SU-DHL-6 (cell line): ENCODE measurements around the gene ANKRD28.

Source experiments
- H2AFZ ChIP-seq: fragments of 200-600 bp; sonication (generic); 2 replicates; pipeline ENCODE4 v1.6.1; 2014; ENCODE audit warnings: low read depth, mild to moderate bottlenecking, moderate library complexity, mixed read lengths, antibody characterized with exemption, low read length; ENCODE audit not compliant: severe bottlenecking
- H3F3A ChIP-seq: fragments of 200-600 bp; shearing (Covaris generic); 2 replicates; pipeline ENCODE4 v1.6.0; 2016; ENCODE audit warnings: antibody characterized with exemption, mild to moderate bottlenecking; ENCODE audit not compliant: insufficient read depth
- H3K27ac ChIP-seq: fragments of 200-600 bp; sonication (generic); 2 replicates; pipeline ENCODE4 v1.5.1; 2016; ENCODE audit warnings: low read depth, mild to moderate bottlenecking, low read length, moderate library complexity, mixed read lengths
- H3K27me3 ChIP-seq: fragments of 200-600 bp; sonication (generic), shearing (Covaris generic); 2 replicates; pipeline ENCODE4 v1.6.0; 2014; ENCODE audit warnings: mild to moderate bottlenecking, low read length
- H3K36me3 ChIP-seq: fragments of 200-600 bp; sonication (generic); 2 replicates; pipeline ENCODE4 v1.6.1; 2014; ENCODE audit warnings: mild to moderate bottlenecking, low read length, mixed read lengths
- H3K4me2 ChIP-seq: fragments of 300-600, 200-600 bp; shearing (Covaris generic), sonication (generic); 2 replicates; pipeline ENCODE4 v1.6.0; 2014; ENCODE audit warnings: low read length, low read depth, mild to moderate bottlenecking; ENCODE audit not compliant: poor library complexity, severe bottlenecking
- H3K4me3 ChIP-seq: fragments of 200-600 bp; sonication (generic); 2 replicates; pipeline ENCODE4 v1.5.1; 2014; ENCODE audit warnings: antibody characterized with exemption, low read length, mild to moderate bottlenecking, mixed read lengths; ENCODE audit not compliant: insufficient read depth, poor library complexity, severe bottlenecking
- H3K79me2 ChIP-seq: fragments of 200-600 bp; sonication (generic); 2 replicates; pipeline ENCODE4 v1.6.1; 2014; ENCODE audit warnings: mild to moderate bottlenecking, low read length, moderate library complexity; ENCODE audit not compliant: insufficient read depth
- H3K9ac ChIP-seq: fragments of 200-600 bp; sonication (generic); 2 replicates; pipeline ENCODE4 v1.7.0; 2014; ENCODE audit warnings: mild to moderate bottlenecking, low read length
- H3K9me2 ChIP-seq: fragments of 200-600 bp; sonication (generic); replicated peaks from 2 replicates; pipeline ENCODE4 v1.6.1; 2014; ENCODE audit warnings: low read length; ENCODE audit not compliant: insufficient read depth
- H3K9me3 ChIP-seq: fragments of 200-600 bp; sonication (generic); 2 replicates; pipeline ENCODE4 v1.6.1; 2014; ENCODE audit warnings: low read length, mixed read lengths; ENCODE audit not compliant: insufficient read depth
- H4K20me1 ChIP-seq: fragments of 200-600 bp; sonication (generic); 2 replicates; pipeline ENCODE4 v1.6.1; 2014; ENCODE audit warnings: low read depth, mild to moderate bottlenecking, antibody characterized with exemption, low read length, moderate library complexity, mixed read lengths
- CTCF ChIP-seq: fragments of 200-600 bp; sonication (generic); IDR thresholded peaks from one replicate; pipeline ENCODE4 v1.5.1; 2017; ENCODE audit warnings: antibody characterized with exemption, mild to moderate bottlenecking, low read length, moderate library complexity; ENCODE audit not compliant: insufficient read depth, poor library complexity, severe bottlenecking
- EZH2phosphoT487 ChIP-seq: fragments of 200-600 bp; sonication (generic), shearing (Covaris generic); conservative IDR thresholded peaks from 2 replicates; pipeline ENCODE4 v1.6.1; 2018; ENCODE audit warnings: mild to moderate bottlenecking, antibody characterized with exemption, low read length, moderate library complexity, mixed read lengths

The ANKRD28 gene

GRCh38 chr3:15812183-15812582 lies 14.4 kb upstream of the ANKRD28 start:
- Histone ChIP-seq H3K36me3 (no peaks in the 10 kb centered on the region), H3K79me2 (peaks cover 72% of the 10 kb centered on the region), H3K9me2 (no peaks in the 10 kb centered on the region), H3K4me3 (no peak overlapping the region), H4K20me1 (peaks cover 37% of the 10 kb centered on the region), H2AFZ (no peak overlapping the region), H3K27me3 (no peaks in the 10 kb centered on the region), H3K4me2 (no peak overlapping the region), H3K9ac (no peak overlapping the region), H3K27ac (no peak overlapping the region), H3K9me3 (no peaks in the 10 kb centered on the region), H3F3A (peaks cover 9% of the 10 kb centered on the region; the same call in 1 of the 2 replicates)
- TF ChIP-seq EZH2phosphoT487 (no peak), CTCF (no peak)

- no peak for TF ChIP-seq EZH2phosphoT487
- no peak for TF ChIP-seq CTCF
- H3K4me2 ChIP-seq: no peak overlapping the region
- peaks cover 5% of the 10 kb centered on the region; the same call in 1 of the 2 replicates for H3F3A ChIP-seq
- H3K79me2 ChIP-seq: peaks cover 64% of the 10 kb centered on the region
- H3K4me3 ChIP-seq: no peak overlapping the region
- no peak overlapping the region for H3K9ac ChIP-seq
- no peaks in the 10 kb centered on the region for H3K9me3 ChIP-seq
- no peaks in the 10 kb centered on the region for H3K9me2 ChIP-seq
- H2AFZ ChIP-seq: no peak overlapping the region
- H3K36me3 ChIP-seq: no peaks in the 10 kb centered on the region
- H3K27me3 ChIP-seq: no peaks in the 10 kb centered on the region
- peaks cover 32% of the 10 kb centered on the region for H4K20me1 ChIP-seq
- H3K27ac ChIP-seq: no peak overlapping the region
These were observed 12.9 kb upstream of the ANKRD28 start for GRCh38 chr3:15810702-15811101.

GRCh38 chr3:15809313-15809712 lies 11.5 kb upstream of the ANKRD28 start:
- Histone ChIP-seq H3K9me3 (no peaks in the 10 kb centered on the region), H3F3A (peaks cover 10% of the 10 kb centered on the region; the same call in 1 of the 2 replicates), H3K9me2 (no peaks in the 10 kb centered on the region), H2AFZ (no peak overlapping the region), H3K9ac (no peak overlapping the region), H3K36me3 (no peaks in the 10 kb centered on the region), H3K4me2 (no peak overlapping the region), H3K27ac (no peak overlapping the region), H3K27me3 (no peaks in the 10 kb centered on the region), H3K79me2 (peaks cover 66% of the 10 kb centered on the region), H3K4me3 (no peak overlapping the region), H4K20me1 (peaks cover 34% of the 10 kb centered on the region)
- TF ChIP-seq EZH2phosphoT487: no peak

GRCh38 chr3:15808679-15809310 lies 11.0 kb upstream of the ANKRD28 start:
- peaks cover 30% of the 10 kb centered on the region for H4K20me1 ChIP-seq
- TF ChIP-seq CTCF: no peak
- TF ChIP-seq EZH2phosphoT487: no peak
- H3K9me2 ChIP-seq: no peaks in the 10 kb centered on the region
- peaks cover 10% of the 10 kb centered on the region; the same call in 1 of the 2 replicates for H3F3A ChIP-seq
- peaks cover 60% of the 10 kb centered on the region for H3K79me2 ChIP-seq
- H3K4me3 ChIP-seq: no peak overlapping the region
- no peak overlapping the region for H3K4me2 ChIP-seq
- H2AFZ ChIP-seq: no peak overlapping the region
- no peaks in the 10 kb centered on the region for H3K36me3 ChIP-seq
- H3K27me3 ChIP-seq: no peaks in the 10 kb centered on the region
- H3K27ac ChIP-seq: no peak overlapping the region
- no peak overlapping the region for H3K9ac ChIP-seq
- no peaks in the 10 kb centered on the region for H3K9me3 ChIP-seq
